ENCODE measurements around the gene LRP11. TPM values are rescaled to one million over a fixed set of nuclear protein-coding genes. Genes with fewer than 3 reads are reported as not detected.

Gene LRP11
- total and polyA plus RNA-seq, 9 of the 15 experiments (the other 6 are each of a cell fraction or from before 2014, with no cell fraction given): 0.51 to 3.5 (median 2.4) TPM

DNA sequence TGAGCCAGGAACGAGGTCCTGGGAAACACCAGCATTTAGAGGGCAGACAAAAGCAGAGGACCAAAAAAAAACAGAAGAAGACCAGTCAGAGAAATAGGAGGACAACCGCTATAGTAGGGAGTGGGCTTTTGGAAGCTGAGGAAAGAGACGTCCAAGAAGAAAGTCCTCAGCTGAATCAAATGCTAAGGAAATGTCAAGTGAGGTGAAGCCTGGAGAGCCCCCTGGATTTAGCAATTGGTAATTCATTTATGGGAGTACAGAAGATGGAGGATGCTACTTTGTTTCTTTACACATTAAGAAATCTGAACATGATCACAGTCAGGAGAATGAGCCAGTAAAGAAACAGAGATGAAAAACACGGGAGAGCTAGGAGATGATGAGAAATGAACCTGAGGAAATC lies 41.1 kb downstream of the LRP11 start (continued):
- TF ChIP-seq, protein P1, sequence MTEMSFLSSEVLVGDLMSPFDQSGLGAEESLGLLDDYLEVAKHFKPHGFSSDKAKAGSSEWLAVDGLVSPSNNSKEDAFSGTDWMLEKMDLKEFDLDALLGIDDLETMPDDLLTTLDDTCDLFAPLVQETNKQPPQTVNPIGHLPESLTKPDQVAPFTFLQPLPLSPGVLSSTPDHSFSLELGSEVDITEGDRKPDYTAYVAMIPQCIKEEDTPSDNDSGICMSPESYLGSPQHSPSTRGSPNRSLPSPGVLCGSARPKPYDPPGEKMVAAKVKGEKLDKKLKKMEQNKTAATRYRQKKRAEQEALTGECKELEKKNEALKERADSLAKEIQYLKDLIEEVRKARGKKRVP (CRISPR knock-in tag; IDR thresholded peaks at IDR 0.05): no peak

DNA sequence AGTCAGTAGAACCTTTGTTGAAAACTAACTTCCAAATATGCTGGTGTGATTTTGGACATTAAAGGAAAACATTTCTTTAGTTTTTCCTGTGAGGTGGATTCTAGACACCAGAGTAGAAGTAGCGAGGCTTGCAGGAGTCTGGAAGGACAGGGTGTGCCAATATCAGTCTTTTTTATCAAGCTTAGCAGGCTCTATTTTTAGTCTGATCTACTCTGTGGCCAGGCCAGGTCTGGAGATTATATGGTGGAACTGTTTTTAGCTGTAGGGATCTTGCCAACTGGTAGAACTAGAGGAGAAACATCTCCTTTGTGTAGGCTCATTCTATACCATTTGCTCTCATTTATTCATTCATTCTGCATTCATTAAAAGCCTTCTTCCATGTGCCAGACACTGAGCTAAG lies 42.7 kb downstream of the LRP11 start:
- ATAC-seq (peak; percentile 62), FAIRE-seq (no peak), DNase-seq (ENCODE audit: extremely low read depth in 1 of 4, low spot score in 3 of 4) (peak in 2 of 4 experiments; percentile 33 to 35)
- no peak overlapping the region; the same call in 1 of the 2 replicates for H2AFZ ChIP-seq (ENCODE audit: low read depth, low read length)
- ChIA-PET POLR2A (interaction anchor here (0.7 to 1.8 kb wide), 8 partner anchors 10 to 730 kb away, joined by 3 to 4 read pairs (median 3); no protein-coding TSS in a partner anchor), CTCF (ENCODE audit: low intra/inter-chr PET ratio) (interaction anchor here (0.6 kb wide), 1 partner anchor 117 kb away, joined by 3 read pairs; no protein-coding TSS in a partner anchor)
- H3K27ac ChIP-seq (ENCODE audit: extremely low read depth, low read depth, low read length): no peak overlapping the region
- in situ Hi-C loops (cut with MboI): loop anchor here (5.0 kb wide), 1 partner anchor 99 kb away; no protein-coding TSS in a partner anchor
- no peaks in the 10 kb centered on the region for H3K9me3 ChIP-seq (replicated peaks; ENCODE audit: control insufficient read depth, insufficient read depth, low read depth, low read length)
- BruUV-seq (replicated peaks): no TSS peak
- H3K4me2 ChIP-seq (ENCODE audit: insufficient read depth, low read length): peak overlapping the region; percentile 48
- no peaks in the 10 kb centered on the region for H3K9me1 ChIP-seq (ENCODE audit: control insufficient read depth, insufficient read depth, low read length)
- no peaks in the 10 kb centered on the region for H3K36me3 ChIP-seq (ENCODE audit: control insufficient read depth, insufficient read depth, low read length)
- H3K4me3 ChIP-seq: no peak overlapping the region
- H3K4me1 ChIP-seq (replicated peaks in 1 of 2; ENCODE audit: control insufficient read depth in 2 of 2, insufficient read depth in 2 of 2, low read length in 2 of 2): peaks cover 5 to 10% of the 10 kb centered on the region in 2 experiments; a peak in 4 of 5 replicates
- H3K9ac ChIP-seq (ENCODE audit: insufficient read depth in 1 of 2, low read depth in 2 of 2, low read length in 2 of 2): peak overlapping the region in 1 of 2 experiments; percentile 15; a peak in 1 of 4 replicates
- 8% methylated on average over 1 of the region's 1 CpG for WGBS (ENCODE audit: insufficient coverage, low coverage, missing lambda C conversion rate)
- no peaks in the 10 kb centered on the region for H4K20me1 ChIP-seq (replicated peaks; ENCODE audit: control insufficient read depth, insufficient read depth, low read length)
- intact Hi-C loops (cut with micrococcal nuclease): no loop called here
- no peaks in the 10 kb centered on the region for H3K79me2 ChIP-seq (ENCODE audit: control insufficient read depth, insufficient read depth, low read length)
- H3K27me3 ChIP-seq (ENCODE audit: control insufficient read depth in 2 of 2, insufficient read depth in 2 of 2, low read length in 2 of 2): no peaks in the 10 kb centered on the region
- no peak for TF ChIP-seq ZFPM2 (CRISPR knock-in tag; IDR thresholded peaks at IDR 0.05)
- TF ChIP-seq, protein P2, sequence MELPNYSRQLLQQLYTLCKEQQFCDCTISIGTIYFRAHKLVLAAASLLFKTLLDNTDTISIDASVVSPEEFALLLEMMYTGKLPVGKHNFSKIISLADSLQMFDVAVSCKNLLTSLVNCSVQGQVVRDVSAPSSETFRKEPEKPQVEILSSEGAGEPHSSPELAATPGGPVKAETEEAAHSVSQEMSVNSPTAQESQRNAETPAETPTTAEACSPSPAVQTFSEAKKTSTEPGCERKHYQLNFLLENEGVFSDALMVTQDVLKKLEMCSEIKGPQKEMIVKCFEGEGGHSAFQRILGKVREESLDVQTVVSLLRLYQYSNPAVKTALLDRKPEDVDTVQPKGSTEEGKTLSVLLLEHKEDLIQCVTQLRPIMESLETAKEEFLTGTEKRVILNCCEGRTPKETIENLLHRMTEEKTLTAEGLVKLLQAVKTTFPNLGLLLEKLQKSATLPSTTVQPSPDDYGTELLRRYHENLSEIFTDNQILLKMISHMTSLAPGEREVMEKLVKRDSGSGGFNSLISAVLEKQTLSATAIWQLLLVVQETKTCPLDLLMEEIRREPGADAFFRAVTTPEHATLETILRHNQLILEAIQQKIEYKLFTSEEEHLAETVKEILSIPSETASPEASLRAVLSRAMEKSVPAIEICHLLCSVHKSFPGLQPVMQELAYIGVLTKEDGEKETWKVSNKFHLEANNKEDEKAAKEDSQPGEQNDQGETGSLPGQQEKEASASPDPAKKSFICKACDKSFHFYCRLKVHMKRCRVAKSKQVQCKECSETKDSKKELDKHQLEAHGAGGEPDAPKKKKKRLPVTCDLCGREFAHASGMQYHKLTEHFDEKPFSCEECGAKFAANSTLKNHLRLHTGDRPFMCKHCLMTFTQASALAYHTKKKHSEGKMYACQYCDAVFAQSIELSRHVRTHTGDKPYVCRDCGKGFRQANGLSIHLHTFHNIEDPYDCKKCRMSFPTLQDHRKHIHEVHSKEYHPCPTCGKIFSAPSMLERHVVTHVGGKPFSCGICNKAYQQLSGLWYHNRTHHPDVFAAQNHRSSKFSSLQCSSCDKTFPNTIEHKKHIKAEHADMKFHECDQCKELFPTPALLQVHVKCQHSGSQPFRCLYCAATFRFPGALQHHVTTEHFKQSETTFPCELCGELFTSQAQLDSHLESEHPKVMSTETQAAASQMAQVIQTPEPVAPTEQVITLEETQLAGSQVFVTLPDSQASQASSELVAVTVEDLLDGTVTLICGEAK (IDR thresholded peaks at IDR 0.05): no peak
- TF ChIP-seq, protein P2 (CRISPR knock-in tag; IDR thresholded peaks at IDR 0.05): no peak
- no peak for TF ChIP-seq ZNF695 (CRISPR knock-in tag; IDR thresholded peaks at IDR 0.05)
- TF ChIP-seq EHMT2 (IDR thresholded peaks at IDR 0.05): no peak
- TF ChIP-seq CBFA2T3 (IDR thresholded peaks at IDR 0.05): peak; percentile 17
